Activated B cell treated with CpG ODN at 0.5 μM for 24 hours (primary cell): Measurements from ENCODE around the gene DAPK3. TPM values are rescaled to one million over a fixed set of nuclear protein-coding genes. Genes with fewer than 3 reads are reported as not detected.
"Not testable (repeated sequence)": the region's sequence is repeated elsewhere in the genome, so short reads cannot be mapped to it uniquely, and the experiment has no call there.

Experiments
- ATAC-seq: fragments of 200-7000 bp; cut with Tn5 transposase; one replicate; pipeline ENCODE4 v1.10.0; 2021; ENCODE audit warnings: low read depth, mild to moderate bottlenecking, moderate library complexity
- CTCF ChIA-PET: fragments of 350-600 bp; sonication (Branson Sonifier 250); formaldehyde crosslinking; loops from one replicate; lab custom pipeline; 2021; ENCODE audit warnings: antibody characterized with exemption; lab: Charles Lee
- POLR2A ChIA-PET: fragments of 350-600 bp; sonication (Branson Sonifier 250); formaldehyde crosslinking; loops from one replicate; lab custom pipeline; 2021; ENCODE audit warnings: antibody characterized with exemption; lab: Charles Lee
- DNase-seq: peaks from one replicate; pipeline ENCODE4 v3.0.0; 2022
- H3K27ac Mint-ChIP-seq: one replicate; pipeline ENCODE4 v1.8.0; 2020; ENCODE audit warnings: mixed read lengths
- H3K27me3 Mint-ChIP-seq: one replicate; pipeline ENCODE4 v1.8.0; 2021; ENCODE audit warnings: mixed read lengths
- H3K36me3 Mint-ChIP-seq: one replicate; pipeline ENCODE4 v1.8.0; 2021; ENCODE audit warnings: low read depth, mixed read lengths
- H3K4me1 Mint-ChIP-seq: one replicate; pipeline ENCODE4 v1.8.0; 2021; ENCODE audit warnings: mixed read lengths
- H3K4me3 Mint-ChIP-seq: one replicate; pipeline ENCODE4 v1.8.0; 2020; ENCODE audit warnings: mild to moderate bottlenecking, mixed read lengths
- H3K9me3 Mint-ChIP-seq: one replicate; pipeline ENCODE4 v1.8.0; 2020; ENCODE audit warnings: mixed read lengths
- intact Hi-C: fragments of 100-400 bp; cut with micrococcal nuclease; formaldehyde crosslinking; loops from one replicate; pipeline ENCODE4 v1.15.1; 2024
- total RNA-seq: library from RNA; stranded (reverse); gene quantifications from 2 replicates; pipeline ENCODE4 v1.2.3, GENCODE V29; 2022
- TF ChIP-seq, protein P1 (sequence below): fragments of 200-600 bp; IDR thresholded peaks from one replicate; pipeline ENCODE4 v1.8.0; 2022; ENCODE audit warnings: antibody characterized with exemption, mild to moderate bottlenecking

DAPK3 gene
- total RNA-seq, 1 donor from 2014 or later = 42.2 TPM

- peaks cover 36% of the 10 kb centered on the region for H3K36me3 Mint-ChIP-seq
- H3K27ac Mint-ChIP-seq = no peak overlapping the region
- H3K4me1 Mint-ChIP-seq = peaks cover 35% of the 10 kb centered on the region
- no peak overlapping the region for H3K4me3 Mint-ChIP-seq
- ChIA-PET CTCF (no interaction called here), POLR2A (no interaction called here)
- DNase-seq (no peak), ATAC-seq (no peak)
- no peaks in the 10 kb centered on the region for H3K27me3 Mint-ChIP-seq
- TF ChIP-seq, protein P1, sequence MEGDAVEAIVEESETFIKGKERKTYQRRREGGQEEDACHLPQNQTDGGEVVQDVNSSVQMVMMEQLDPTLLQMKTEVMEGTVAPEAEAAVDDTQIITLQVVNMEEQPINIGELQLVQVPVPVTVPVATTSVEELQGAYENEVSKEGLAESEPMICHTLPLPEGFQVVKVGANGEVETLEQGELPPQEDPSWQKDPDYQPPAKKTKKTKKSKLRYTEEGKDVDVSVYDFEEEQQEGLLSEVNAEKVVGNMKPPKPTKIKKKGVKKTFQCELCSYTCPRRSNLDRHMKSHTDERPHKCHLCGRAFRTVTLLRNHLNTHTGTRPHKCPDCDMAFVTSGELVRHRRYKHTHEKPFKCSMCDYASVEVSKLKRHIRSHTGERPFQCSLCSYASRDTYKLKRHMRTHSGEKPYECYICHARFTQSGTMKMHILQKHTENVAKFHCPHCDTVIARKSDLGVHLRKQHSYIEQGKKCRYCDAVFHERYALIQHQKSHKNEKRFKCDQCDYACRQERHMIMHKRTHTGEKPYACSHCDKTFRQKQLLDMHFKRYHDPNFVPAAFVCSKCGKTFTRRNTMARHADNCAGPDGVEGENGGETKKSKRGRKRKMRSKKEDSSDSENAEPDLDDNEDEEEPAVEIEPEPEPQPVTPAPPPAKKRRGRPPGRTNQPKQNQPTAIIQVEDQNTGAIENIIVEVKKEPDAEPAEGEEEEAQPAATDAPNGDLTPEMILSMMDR = no peak
- intact Hi-C loops = no loop called here
- H3K9me3 Mint-ChIP-seq = no peaks in the 10 kb centered on the region
Measured at GRCh38 chr19:4013886-4014540, 43.1 kb upstream of the DAPK3 start.

GRCh38 chr19:4012975-4013634, 42.2 kb upstream of the DAPK3 start:
- POLR2A ChIA-PET = interaction anchor here (1.0 kb wide), 1 partner anchor 29 kb away, joined by 3 read pairs; no protein-coding TSS in a partner anchor

GRCh38 chr19:4012092-4012974, 41.4 kb upstream of the DAPK3 start:
- H3K9me3 Mint-ChIP-seq = no peaks in the 10 kb centered on the region

More at GRCh38 chr19:4012975-4013634, 42.2 kb upstream of the DAPK3 start:
- CTCF ChIA-PET = interaction anchor here (1.0 kb wide), 1 partner anchor 127 kb away, joined by 3 read pairs; no protein-coding TSS in a partner anchor
- Mint-ChIP-seq H3K4me1 (peaks cover 40% of the 10 kb centered on the region), H3K4me3 (no peak overlapping the region), H3K27me3 (no peaks in the 10 kb centered on the region), H3K36me3 (peaks cover 32% of the 10 kb centered on the region), H3K9me3 (no peaks in the 10 kb centered on the region), H3K27ac (no peak overlapping the region)
- DNase-seq (no peak), ATAC-seq (no peak)
- intact Hi-C loops = no loop called here
- TF ChIP-seq, protein P1 = no peak

GRCh38 chr19:4011430-4011829, 40.5 kb upstream of the DAPK3 start:
- CTCF ChIA-PET, H3K9me3 Mint-ChIP-seq, POLR2A ChIA-PET, H3K4me3 Mint-ChIP-seq, DNase-seq, H3K27me3 Mint-ChIP-seq, ATAC-seq, H3K27ac Mint-ChIP-seq, intact Hi-C loops: not testable (repeated sequence)
- Mint-ChIP-seq H3K36me3 (peaks cover 28% of the 10 kb centered on the region), H3K4me1 (peaks cover 44% of the 10 kb centered on the region)

More at GRCh38 chr19:4012092-4012974, 41.4 kb upstream of the DAPK3 start:
- TF ChIP-seq, protein P1 = no peak
- H3K36me3 Mint-ChIP-seq = peaks cover 31% of the 10 kb centered on the region
- peaks cover 40% of the 10 kb centered on the region for H3K4me1 Mint-ChIP-seq
- POLR2A ChIA-PET = interaction anchor here (0.5 to 1.0 kb wide), 2 partner anchors 22 to 29 kb away, joined by 3 read pairs; no protein-coding TSS in a partner anchor
- H3K27ac Mint-ChIP-seq = peak overlapping the region; percentile 41
- CTCF ChIA-PET = interaction anchor here (1.0 kb wide), 1 partner anchor 128 kb away, joined by 3 read pairs; no protein-coding TSS in a partner anchor
- intact Hi-C loops = no loop called here
- DNase-seq = no peak
- H3K27me3 Mint-ChIP-seq = no peaks in the 10 kb centered on the region
- H3K4me3 Mint-ChIP-seq = no peak overlapping the region
- ATAC-seq = no peak

DNA sequence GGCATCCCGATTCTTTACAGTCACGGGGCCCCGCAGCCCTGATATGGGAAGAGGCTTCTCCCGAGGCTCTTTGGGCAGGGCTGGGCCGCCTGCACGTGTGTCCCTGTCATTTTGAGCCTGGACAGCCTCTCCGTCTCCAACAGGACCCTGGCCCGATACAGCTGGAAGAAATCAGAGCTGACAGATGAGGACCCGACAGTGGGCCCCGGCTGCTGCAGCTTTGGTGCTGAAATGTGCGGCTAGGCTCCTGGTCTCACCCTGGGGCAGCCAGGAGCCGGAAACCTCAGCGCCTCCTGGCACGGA, 39.9 kb upstream of the DAPK3 start:
- ATAC-seq (no peak), DNase-seq (no peak)
- Mint-ChIP-seq H3K9me3 (no peaks in the 10 kb centered on the region), H3K27ac (no peak overlapping the region), H3K27me3 (no peaks in the 10 kb centered on the region), H3K36me3 (peaks cover 26% of the 10 kb centered on the region), H3K4me1 (peaks cover 44% of the 10 kb centered on the region), H3K4me3 (no peak overlapping the region)
- CTCF ChIA-PET = interaction anchor here (1.5 kb wide), 1 partner anchor 25 kb away, joined by 5 read pairs; the partner anchor contains the start of gene EEF2
- POLR2A ChIA-PET = no interaction called here
- TF ChIP-seq, protein P1 = no peak
- intact Hi-C loops = no loop called here
